ENCODE data around the gene PPP1R9A. TPM values are rescaled to one million over a fixed set of nuclear protein-coding genes. Genes with fewer than 3 reads are reported as not detected.

The PPP1R9A gene
- total RNA-seq, 1 experiment from 2014 or later: 13.5 TPM

DNA sequence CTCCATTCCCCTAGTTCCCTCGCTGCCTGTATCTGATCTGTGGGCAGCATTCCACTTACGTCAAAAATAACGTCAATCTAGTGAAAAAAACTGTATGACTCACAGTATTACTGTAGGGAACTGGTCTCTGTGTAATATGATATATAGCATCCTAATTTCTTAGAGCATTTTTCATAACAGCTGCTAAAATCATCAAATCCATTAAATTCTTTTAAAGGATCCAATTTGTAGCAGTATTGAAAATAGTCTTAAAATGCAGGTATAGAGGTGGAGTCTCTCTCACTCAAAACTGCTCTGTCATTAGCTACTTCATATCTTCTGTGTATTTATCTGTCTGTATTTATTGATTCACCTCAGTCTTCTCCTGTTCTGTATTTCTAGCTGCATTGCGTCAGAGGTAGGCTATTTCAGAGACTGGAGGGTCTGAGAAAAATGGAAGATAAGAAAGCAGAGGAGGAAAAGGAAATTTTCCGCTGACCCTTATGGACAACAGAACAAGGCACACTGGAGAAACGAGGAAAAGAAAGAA lies 357.0 kb downstream of the PPP1R9A start:
- no TSS peak for BruUV-seq (replicated peaks)
- no peak overlapping the region for H3K9ac ChIP-seq (ENCODE audit: low read length)
- intact Hi-C loops (cut with micrococcal nuclease): no loop called here

More for the DNA sequence above, 357.0 kb downstream of the PPP1R9A start:
- Histone ChIP-seq H3K4me1 (ENCODE audit: control insufficient read depth in 1 of 2, insufficient read depth in 2 of 2, low read length in 2 of 2) (peaks cover 0 to 8% of the 10 kb centered on the region in 2 experiments; a peak in 1 of 4 replicates), H3K36me3 (ENCODE audit: control insufficient read depth in 1 of 2, insufficient read depth in 2 of 2, low read length in 2 of 2) (no peaks in the 10 kb centered on the region), H3K9me2 (ENCODE audit: insufficient read depth) (no peaks in the 10 kb centered on the region), H3K9me3 (ENCODE audit: control insufficient read depth in 1 of 2, insufficient read depth in 1 of 2, low read depth in 1 of 2, low read length in 2 of 2) (no peaks in the 10 kb centered on the region), H4K20me1 (ENCODE audit: insufficient read depth) (no peaks in the 10 kb centered on the region), H3K4me2 (ENCODE audit: low read length) (0 out of 2 replicates have a peak overlapping the region, but pooled peaks have one; percentile 10), H3K27ac (ENCODE audit: low read depth, low read length) (no peak overlapping the region), H3K27me3 (ENCODE audit: insufficient read depth, low read length) (no peaks in the 10 kb centered on the region), H3K79me2 (ENCODE audit: insufficient read depth, low read length) (no peaks in the 10 kb centered on the region), H2AFZ (ENCODE audit: low read depth, low read length, poor library complexity, severe bottlenecking) (no peak overlapping the region), H3K4me3 (replicated peaks in 1 of 2; ENCODE audit: low read depth in 1 of 2, low read length in 2 of 2) (no peak overlapping the region)
- RAD21 ChIA-PET (ENCODE audit: low non-redundant PET in 1 of 2, low total read pairs in 2 of 2, uncharacterized antibody in 2 of 2, unreplicated experiment in 2 of 2): no interaction called here
- CTCF ChIA-PET: no interaction called here
- no peak for DNase-seq (ENCODE audit: low read depth, low spot score)
- TF ChIP-seq SRF (IDR thresholded peaks at IDR 0.05; ENCODE audit: low read depth): no peak
- TF ChIP-seq, protein P1, sequence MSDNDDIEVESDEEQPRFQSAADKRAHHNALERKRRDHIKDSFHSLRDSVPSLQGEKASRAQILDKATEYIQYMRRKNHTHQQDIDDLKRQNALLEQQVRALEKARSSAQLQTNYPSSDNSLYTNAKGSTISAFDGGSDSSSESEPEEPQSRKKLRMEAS (IDR thresholded peaks at IDR 0.05): no peak
- TF ChIP-seq, protein P2, sequence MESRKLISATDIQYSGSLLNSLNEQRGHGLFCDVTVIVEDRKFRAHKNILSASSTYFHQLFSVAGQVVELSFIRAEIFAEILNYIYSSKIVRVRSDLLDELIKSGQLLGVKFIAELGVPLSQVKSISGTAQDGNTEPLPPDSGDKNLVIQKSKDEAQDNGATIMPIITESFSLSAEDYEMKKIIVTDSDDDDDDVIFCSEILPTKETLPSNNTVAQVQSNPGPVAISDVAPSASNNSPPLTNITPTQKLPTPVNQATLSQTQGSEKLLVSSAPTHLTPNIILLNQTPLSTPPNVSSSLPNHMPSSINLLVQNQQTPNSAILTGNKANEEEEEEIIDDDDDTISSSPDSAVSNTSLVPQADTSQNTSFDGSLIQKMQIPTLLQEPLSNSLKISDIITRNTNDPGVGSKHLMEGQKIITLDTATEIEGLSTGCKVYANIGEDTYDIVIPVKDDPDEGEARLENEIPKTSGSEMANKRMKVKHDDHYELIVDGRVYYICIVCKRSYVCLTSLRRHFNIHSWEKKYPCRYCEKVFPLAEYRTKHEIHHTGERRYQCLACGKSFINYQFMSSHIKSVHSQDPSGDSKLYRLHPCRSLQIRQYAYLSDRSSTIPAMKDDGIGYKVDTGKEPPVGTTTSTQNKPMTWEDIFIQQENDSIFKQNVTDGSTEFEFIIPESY (IDR thresholded peaks at IDR 0.05; ENCODE audit: extremely low read depth, insufficient replicate concordance, low read length): no peak
- no peak for TF ChIP-seq EGR1 (IDR thresholded peaks at IDR 0.05; ENCODE audit: low read depth)
- no peak for TF ChIP-seq SIN3A (IDR thresholded peaks at IDR 0.05; ENCODE audit: low read depth)
- TF ChIP-seq EZH2phosphoT487 (IDR thresholded peaks at IDR 0.05; ENCODE audit: borderline replicate concordance): no peak
- TF ChIP-seq TCF7L2 (IDR thresholded peaks at IDR 0.05; ENCODE audit: borderline replicate concordance, extremely low read depth, insufficient read depth, insufficient read length): no peak
- no peak for TF ChIP-seq FOSL1 (IDR thresholded peaks at IDR 0.05; ENCODE audit: low read depth)
- TF ChIP-seq ZFX (IDR thresholded peaks at IDR 0.05): no peak
- TF ChIP-seq, protein P3, sequence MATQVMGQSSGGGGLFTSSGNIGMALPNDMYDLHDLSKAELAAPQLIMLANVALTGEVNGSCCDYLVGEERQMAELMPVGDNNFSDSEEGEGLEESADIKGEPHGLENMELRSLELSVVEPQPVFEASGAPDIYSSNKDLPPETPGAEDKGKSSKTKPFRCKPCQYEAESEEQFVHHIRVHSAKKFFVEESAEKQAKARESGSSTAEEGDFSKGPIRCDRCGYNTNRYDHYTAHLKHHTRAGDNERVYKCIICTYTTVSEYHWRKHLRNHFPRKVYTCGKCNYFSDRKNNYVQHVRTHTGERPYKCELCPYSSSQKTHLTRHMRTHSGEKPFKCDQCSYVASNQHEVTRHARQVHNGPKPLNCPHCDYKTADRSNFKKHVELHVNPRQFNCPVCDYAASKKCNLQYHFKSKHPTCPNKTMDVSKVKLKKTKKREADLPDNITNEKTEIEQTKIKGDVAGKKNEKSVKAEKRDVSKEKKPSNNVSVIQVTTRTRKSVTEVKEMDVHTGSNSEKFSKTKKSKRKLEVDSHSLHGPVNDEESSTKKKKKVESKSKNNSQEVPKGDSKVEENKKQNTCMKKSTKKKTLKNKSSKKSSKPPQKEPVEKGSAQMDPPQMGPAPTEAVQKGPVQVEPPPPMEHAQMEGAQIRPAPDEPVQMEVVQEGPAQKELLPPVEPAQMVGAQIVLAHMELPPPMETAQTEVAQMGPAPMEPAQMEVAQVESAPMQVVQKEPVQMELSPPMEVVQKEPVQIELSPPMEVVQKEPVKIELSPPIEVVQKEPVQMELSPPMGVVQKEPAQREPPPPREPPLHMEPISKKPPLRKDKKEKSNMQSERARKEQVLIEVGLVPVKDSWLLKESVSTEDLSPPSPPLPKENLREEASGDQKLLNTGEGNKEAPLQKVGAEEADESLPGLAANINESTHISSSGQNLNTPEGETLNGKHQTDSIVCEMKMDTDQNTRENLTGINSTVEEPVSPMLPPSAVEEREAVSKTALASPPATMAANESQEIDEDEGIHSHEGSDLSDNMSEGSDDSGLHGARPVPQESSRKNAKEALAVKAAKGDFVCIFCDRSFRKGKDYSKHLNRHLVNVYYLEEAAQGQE (IDR thresholded peaks at IDR 0.05; ENCODE audit: low read depth): no peak
- no peak for TF ChIP-seq CBX3 (IDR thresholded peaks at IDR 0.05; ENCODE audit: low read depth)
- TF ChIP-seq ELF1 (IDR thresholded peaks at IDR 0.05; ENCODE audit: borderline replicate concordance, low read depth): no peak
- POLR2A ChIA-PET: no interaction called here
- no peak; the same call in 1 of the 2 replicates for ATAC-seq
